Breast epithelium (tissue), 4 donors: ENCODE measurements around the gene ASB2. TPM values are rescaled to one million over a fixed set of nuclear protein-coding genes. Genes with fewer than 3 reads are reported as not detected.

Experiments
- DNase-seq, 2 donors: peaks; one replicate each; pipeline ENCODE4 v3.0.0-alpha.2; 2019; ENCODE audit warnings: low spot score in 2 of 2
- H3K27ac ChIP-seq, 2 donors: fragments of 200-600 bp; sonication (generic) in 1 of 2; one replicate each; pipeline ENCODE4 v1.5.1; 2016 to 2019; ENCODE audit warnings: mild to moderate bottlenecking in 1 of 2
- H3K27me3 ChIP-seq, 2 donors: fragments of 200-600 bp; sonication (generic) in 1 of 2; one replicate each; pipeline versions ENCODE4 v1.5.1 to v1.6.0; 2017 to 2019; ENCODE audit warnings: control low read depth in 1 of 2, mild to moderate bottlenecking in 1 of 2
- H3K36me3 ChIP-seq: fragments of 200-600 bp; one replicate; pipeline ENCODE4 v1.5.1; 2019
- H3K4me1 ChIP-seq, 2 donors: fragments of 200-600 bp; sonication (generic); one replicate each; pipeline ENCODE4 v1.5.1; 2016 to 2019; ENCODE audit warnings: control low read depth in 1 of 2
- H3K4me3 ChIP-seq, 3 donors: fragments of 200-600 bp; sonication (generic); 1 replicate in 2 of 3; 2 replicates in 1 of 3; pipeline ENCODE4 v1.5.1; 2016 to 2019; ENCODE audit warnings: mild to moderate bottlenecking in 3 of 3, moderate library complexity in 2 of 3
- H3K9me3 ChIP-seq, 2 donors: fragments of 200-600 bp; sonication (generic) in 1 of 2; one replicate each; pipeline ENCODE4 v1.5.1; 2016 to 2019; ENCODE audit warnings: control low read depth in 1 of 2
- CTCF ChIP-seq, 3 donors: fragments of 450-650 bp; IDR thresholded peaks; one replicate each; pipeline ENCODE4 v1.5.1; 2016 to 2017; ENCODE audit warnings: antibody characterized with exemption in 3 of 3, mild to moderate bottlenecking in 3 of 3, moderate library complexity in 3 of 3
- POLR2A ChIP-seq: fragments of 450-650 bp; IDR thresholded peaks from one replicate; pipeline ENCODE4 v1.6.1; 2016; ENCODE audit warnings: antibody characterized with exemption, mild to moderate bottlenecking, moderate library complexity
- POLR2AphosphoS5 ChIP-seq, 3 donors: sonication (generic); formaldehyde crosslinking; IDR thresholded peaks; one replicate each; pipeline ENCODE4 v1.6.1; 2017; ENCODE audit warnings: antibody characterized with exemption in 3 of 3
- intact Hi-C: fragments of 100-400 bp; cut with DNase I; formaldehyde crosslinking; loops from one replicate; pipeline ENCODE4 v1.15.1; 2023; ENCODE audit warnings: low total_unique reads
- total RNA-seq, 3 donors: library from RNA; depleted of rRNA; stranded (reverse); fragments of >200 nt; gene quantifications; one replicate each; pipeline ENCODE4 v1.1.0, GENCODE V29; 2016

The ASB2 gene
- total RNA-seq, 3 donors from 2014 or later, result 1.3 to 2.0 TPM; not detected in 1

DNA sequence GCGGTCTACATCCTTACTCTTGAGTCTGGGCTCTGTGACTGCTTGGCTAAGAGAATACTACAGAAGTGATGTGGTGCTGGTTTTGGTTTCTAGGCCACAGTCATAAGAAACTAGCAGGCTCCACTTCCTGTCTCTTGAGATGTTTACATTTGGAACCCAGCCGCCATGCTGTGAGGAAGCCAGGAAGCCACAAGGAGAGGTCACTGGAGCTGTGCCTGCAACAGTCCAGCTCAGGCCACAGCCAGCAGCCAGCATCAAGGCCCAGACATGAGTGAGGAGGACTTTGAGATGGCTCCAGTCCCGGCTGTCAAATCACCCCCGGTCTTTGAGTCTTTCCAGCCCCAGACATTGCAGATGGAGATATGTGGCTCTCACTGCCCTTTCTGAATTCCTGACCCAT is 62.1 kb downstream of the ASB2 start:
- no peak for TF ChIP-seq POLR2A
- no peak for TF ChIP-seq POLR2AphosphoS5 (IDR thresholded peaks at IDR 0.05)
- no peak for TF ChIP-seq CTCF (IDR thresholded peaks at IDR 0.05)
- H3K36me3 ChIP-seq, result no peaks in the 10 kb centered on the region
- no peak overlapping the region for H3K27ac ChIP-seq
- H3K27me3 ChIP-seq, result no peaks in the 10 kb centered on the region
- DNase-seq, result no peak
- intact Hi-C loops, result no loop called here
- H3K4me1 ChIP-seq, result no peaks in the 10 kb centered on the region
- H3K9me3 ChIP-seq, result no peaks in the 10 kb centered on the region
- H3K4me3 ChIP-seq, result no peak overlapping the region

DNA sequence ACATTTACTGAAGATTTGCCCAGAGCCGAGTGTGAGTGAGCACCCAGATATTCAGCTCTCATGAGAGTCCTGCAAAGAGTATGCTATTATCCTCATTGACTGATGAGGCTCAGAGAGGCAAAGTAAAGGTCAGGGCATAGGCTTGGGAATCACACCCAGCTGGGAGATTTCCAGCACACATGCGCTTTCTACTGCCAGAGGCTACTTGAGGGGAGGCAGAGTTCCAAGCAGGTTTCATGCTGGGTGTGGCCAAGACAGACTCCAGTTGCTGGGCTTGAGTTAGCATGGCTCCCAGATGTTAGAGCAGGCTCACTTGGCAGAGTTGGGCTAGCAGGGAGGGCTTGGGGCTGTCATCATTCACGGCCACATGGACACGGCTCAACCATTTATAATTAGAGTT is 63.6 kb downstream of the ASB2 start:
- Histone ChIP-seq H3K36me3 (no peaks in the 10 kb centered on the region), H3K4me3 (no peak overlapping the region), H3K27ac (no peak overlapping the region), H3K27me3 (no peaks in the 10 kb centered on the region), H3K4me1 (no peaks in the 10 kb centered on the region), H3K9me3 (no peaks in the 10 kb centered on the region)
- intact Hi-C loops, result no loop called here
- no peak for DNase-seq
- TF ChIP-seq POLR2A (no peak), POLR2AphosphoS5 (IDR thresholded peaks at IDR 0.05) (no peak), CTCF (IDR thresholded peaks at IDR 0.05) (no peak)

DNA sequence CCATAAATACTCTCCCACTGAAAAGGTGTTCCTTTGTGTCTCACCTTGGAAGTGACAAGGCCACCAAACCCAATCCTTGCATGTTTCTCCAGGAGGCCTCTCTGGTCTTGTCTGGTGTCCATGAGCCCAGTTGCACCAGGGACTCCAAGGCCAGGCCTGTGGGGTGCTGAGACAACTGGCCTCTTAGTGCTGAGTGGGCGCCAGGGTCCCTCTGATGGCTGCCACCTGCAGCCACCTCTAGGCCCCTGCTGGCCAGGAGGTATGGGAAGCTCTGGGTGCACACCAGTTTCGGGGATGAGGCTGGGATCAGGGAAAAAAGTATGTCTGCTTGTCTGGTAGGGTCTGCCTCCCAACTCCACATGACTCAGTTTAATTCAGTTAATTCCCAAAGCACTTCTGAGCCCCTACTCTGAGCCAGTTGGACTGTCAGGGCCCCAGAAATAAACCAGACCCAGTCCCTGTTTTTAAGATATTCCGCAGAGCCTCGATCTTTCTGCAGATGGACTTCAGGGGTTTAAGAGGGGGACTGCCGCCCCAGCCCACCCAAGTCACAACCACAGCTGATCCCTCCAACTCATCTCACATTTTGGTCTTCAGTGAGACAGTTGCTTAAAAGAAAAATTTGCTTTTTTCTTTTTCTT is 64.3 kb downstream of the ASB2 start:
- Histone ChIP-seq H3K27me3 (no peaks in the 10 kb centered on the region), H3K36me3 (no peaks in the 10 kb centered on the region), H3K4me1 (no peaks in the 10 kb centered on the region), H3K27ac (no peak overlapping the region), H3K9me3 (no peaks in the 10 kb centered on the region), H3K4me3 (no peak overlapping the region)
- no peak for DNase-seq
- intact Hi-C loops, result no loop called here
- TF ChIP-seq POLR2AphosphoS5 (IDR thresholded peaks at IDR 0.05) (no peak), CTCF (IDR thresholded peaks at IDR 0.05) (no peak), POLR2A (no peak)

DNA sequence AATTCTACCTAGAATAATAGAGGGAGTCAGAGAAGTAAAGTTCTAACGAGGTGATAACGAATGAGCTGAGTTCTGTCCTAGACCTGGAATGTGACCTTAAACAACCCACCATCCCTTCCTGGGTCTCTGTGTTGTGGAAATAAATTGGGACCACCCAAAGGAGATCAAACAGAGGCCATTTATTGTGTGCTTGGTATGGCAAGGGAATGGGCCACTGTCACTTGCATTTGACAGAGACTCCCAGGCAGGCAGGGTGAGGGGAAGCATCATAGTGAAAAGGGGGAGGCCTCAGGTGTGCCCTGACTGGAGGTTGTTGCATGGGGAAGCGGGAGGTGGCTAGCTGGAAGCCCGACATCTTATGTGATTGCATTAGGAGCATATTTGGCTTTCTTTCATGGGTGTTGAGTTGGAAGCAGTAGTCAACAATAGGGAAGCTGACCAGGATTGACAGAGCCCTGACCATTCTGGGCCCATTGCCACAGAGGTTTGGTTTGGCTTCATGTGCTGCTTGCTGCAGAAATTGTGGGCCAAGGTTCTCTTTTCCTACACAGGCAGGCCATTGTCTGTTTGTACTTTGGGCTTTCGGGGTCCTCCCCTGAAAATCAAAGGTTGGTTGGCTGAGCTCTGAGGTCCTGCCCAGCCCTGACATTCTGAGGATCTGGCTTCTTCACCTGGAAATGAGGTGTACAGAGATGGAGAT is 66.8 kb downstream of the ASB2 start:
- peak in 1 of 2 donors; percentile 51 for DNase-seq
- H3K4me1 ChIP-seq, result no peaks in the 10 kb centered on the region
- no peaks in the 10 kb centered on the region for H3K9me3 ChIP-seq
- no peak for TF ChIP-seq POLR2A
- no peak for TF ChIP-seq POLR2AphosphoS5 (IDR thresholded peaks at IDR 0.05)
- TF ChIP-seq CTCF (IDR thresholded peaks at IDR 0.05), result no peak
- no peaks in the 10 kb centered on the region for H3K36me3 ChIP-seq
- H3K4me3 ChIP-seq, result no peak overlapping the region
- intact Hi-C loops, result no loop called here
- H3K27me3 ChIP-seq, result no peaks in the 10 kb centered on the region
- no peak overlapping the region for H3K27ac ChIP-seq
